ENCODE measurements around the gene SPECC1L.
"Not testable (repeated sequence)": the region's sequence is repeated elsewhere in the genome, so short reads cannot be mapped to it uniquely, and the experiment has no call there.

DNA sequence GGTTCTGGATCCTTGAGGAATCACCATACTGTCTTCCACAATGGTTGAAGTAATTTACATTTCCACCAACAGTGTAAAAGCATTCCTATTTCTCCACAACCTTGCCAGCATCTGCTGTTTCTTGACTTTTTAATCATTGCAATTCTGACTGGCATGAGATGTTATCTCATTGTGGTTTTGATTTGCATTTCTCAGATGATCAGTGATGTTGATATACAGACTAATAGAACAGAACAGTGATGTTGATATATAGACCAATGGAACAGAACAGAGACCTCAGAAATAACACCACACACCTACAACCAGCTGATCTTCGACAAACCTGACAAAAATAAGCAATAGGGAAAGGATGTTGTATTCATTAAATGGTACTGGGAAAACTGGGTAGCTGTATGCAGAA, 29.9 kb downstream of the SPECC1L start:
- not testable (repeated sequence) for TF ChIP-seq EZH2 (IDR thresholded peaks at IDR 0.05; ENCODE audit: insufficient read depth, poor library complexity, severe bottlenecking); EZH2phosphoT487 (IDR thresholded peaks at IDR 0.05; ENCODE audit: insufficient read depth, low read depth)

Data from GM23248 (cell line).